ENCODE data around the gene AP2A2. TPM values are rescaled to one million over a fixed set of nuclear protein-coding genes. Genes with fewer than 3 reads are reported as not detected.
A peak's percentile ranks its signal among the peaks of the same experiment; 100 is the strongest.

The AP2A2 gene
- total RNA-seq, 1 donor from 2014 or later, result 69.7 TPM

- peaks cover 10% of the 10 kb centered on the region for H3K36me3 Mint-ChIP-seq (ENCODE audit: low read depth)
- no peak for TF ChIP-seq CTCF (IDR thresholded peaks at IDR 0.05)
- H3K27me3 Mint-ChIP-seq (ENCODE audit: low read depth), result no peaks in the 10 kb centered on the region
- H3K4me3 Mint-ChIP-seq (ENCODE audit: unreplicated experiment), result no peak overlapping the region
- H3K27ac Mint-ChIP-seq (ENCODE audit: unreplicated experiment), result no peak overlapping the region
- H3K4me1 Mint-ChIP-seq (ENCODE audit: low read depth), result peaks cover 11% of the 10 kb centered on the region
- DNase-seq (ENCODE audit: low spot score), result no peak
- H3K9me3 Mint-ChIP-seq (ENCODE audit: low read depth), result no peaks in the 10 kb centered on the region
Measured at GRCh38 chr11:908273-908672, 17.4 kb upstream of the AP2A2 start.

- no peaks in the 10 kb centered on the region for H3K27me3 Mint-ChIP-seq (ENCODE audit: low read depth)
- peaks cover 3% of the 10 kb centered on the region for H3K36me3 Mint-ChIP-seq (ENCODE audit: low read depth)
- peaks cover 11% of the 10 kb centered on the region for H3K4me1 Mint-ChIP-seq (ENCODE audit: low read depth)
- no peak for DNase-seq (ENCODE audit: low spot score)
- H3K9me3 Mint-ChIP-seq (ENCODE audit: low read depth), result no peaks in the 10 kb centered on the region
- H3K27ac Mint-ChIP-seq (ENCODE audit: unreplicated experiment), result no peak overlapping the region
- no peak for TF ChIP-seq CTCF (IDR thresholded peaks at IDR 0.05)
- H3K4me3 Mint-ChIP-seq (ENCODE audit: unreplicated experiment), result peak overlapping the region; percentile 89
Measured at GRCh38 chr11:909406-909805, 16.3 kb upstream of the AP2A2 start.

GRCh38 chr11:910044-910588 is 15.6 kb upstream of the AP2A2 start:
- H3K36me3 Mint-ChIP-seq (ENCODE audit: low read depth), result peaks cover 3% of the 10 kb centered on the region
- no peaks in the 10 kb centered on the region for H3K27me3 Mint-ChIP-seq (ENCODE audit: low read depth)
- peaks cover 11% of the 10 kb centered on the region for H3K4me1 Mint-ChIP-seq (ENCODE audit: low read depth)
- DNase-seq (ENCODE audit: low spot score), result no peak
- no peak for TF ChIP-seq CTCF (IDR thresholded peaks at IDR 0.05)
- H3K27ac Mint-ChIP-seq (ENCODE audit: unreplicated experiment), result peak overlapping the region; percentile 77
- H3K4me3 Mint-ChIP-seq (ENCODE audit: unreplicated experiment), result peak overlapping the region; percentile 89
- no peaks in the 10 kb centered on the region for H3K9me3 Mint-ChIP-seq (ENCODE audit: low read depth)

DNA sequence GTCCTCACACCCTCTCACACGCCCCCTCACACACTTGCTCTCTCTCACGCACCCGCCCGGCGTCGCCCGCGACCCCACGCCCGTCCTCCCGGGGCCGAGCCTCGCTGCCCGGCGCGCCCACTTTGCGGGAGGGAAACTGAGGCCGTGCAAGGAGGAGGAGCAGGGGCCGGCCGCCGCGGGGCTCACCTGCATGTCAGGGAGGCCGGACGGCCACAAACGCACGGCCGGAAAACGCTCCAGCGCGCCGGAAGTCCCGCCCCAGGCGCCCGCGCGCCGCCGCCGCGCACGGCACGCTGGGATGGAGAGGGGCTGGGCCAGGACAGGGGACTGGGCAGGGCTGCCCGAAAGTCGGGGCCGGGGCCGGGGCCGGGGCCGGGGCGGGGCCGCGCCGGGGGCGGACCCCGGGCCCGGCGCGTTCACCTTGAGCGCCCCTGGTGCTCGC is 15.1 kb upstream of the AP2A2 start, which contains the start of gene CHID1:
Gene CHID1, minus strand, starts transcription at position 222 of the 442 bp plus-strand sequence. CDS start 5,994 bp downstream, outside the sequence.
- Mint-ChIP-seq H3K36me3 (ENCODE audit: low read depth) (peaks cover 3% of the 10 kb centered on the region), H3K4me3 (ENCODE audit: unreplicated experiment) (peak within 1 kb of the TSS; percentile 89), H3K27ac (ENCODE audit: unreplicated experiment) (peak within 1 kb of the TSS; percentile 77), H3K9me3 (ENCODE audit: low read depth) (no peaks in the 10 kb centered on the region), H3K4me1 (ENCODE audit: low read depth) (peaks cover 11% of the 10 kb centered on the region), H3K27me3 (ENCODE audit: low read depth) (no peaks in the 10 kb centered on the region)
- DNase-seq (ENCODE audit: low spot score), result no peak
- TF ChIP-seq CTCF (IDR thresholded peaks at IDR 0.05), result no peak

GRCh38 chr11:911031-911889 is 14.4 kb upstream of the AP2A2 start:
- Mint-ChIP-seq H3K36me3 (ENCODE audit: low read depth) (peaks cover 2% of the 10 kb centered on the region), H3K4me3 (ENCODE audit: unreplicated experiment) (peak overlapping the region; percentile 73), H3K9me3 (ENCODE audit: low read depth) (no peaks in the 10 kb centered on the region), H3K4me1 (ENCODE audit: low read depth) (peaks cover 11% of the 10 kb centered on the region), H3K27ac (ENCODE audit: unreplicated experiment) (peak overlapping the region; percentile 51), H3K27me3 (ENCODE audit: low read depth) (no peaks in the 10 kb centered on the region)
- no peak for DNase-seq (ENCODE audit: low spot score)
- no peak for TF ChIP-seq CTCF (IDR thresholded peaks at IDR 0.05)

Measured in chondrocyte (in vitro differentiated cells).